ENCODE measurements around the gene FBL.

GRCh38 chr19:39871362-39871761 is 25.2 kb upstream of the FBL start:
- no peak for TF ChIP-seq SREBF2 (IDR thresholded peaks at IDR 0.05)
- no peak for TF ChIP-seq POLR2A (IDR thresholded peaks at IDR 0.05; ENCODE audit: low read length)

All from A549 (cell line).